GM18873 (cell line): ENCODE results near the gene STK38.

Experiments
- ATAC-seq: cut with Tn5 transposase; IDR thresholded peaks from one replicate; pipeline ENCODE4 v1.9.1; 2021; ENCODE audit warnings: mild to moderate bottlenecking, moderate library complexity, moderate number of reproducible peaks; ENCODE audit not compliant: unreplicated experiment, low FRiP score

The STK38 gene

GRCh38 chr6:36524871-36525270, 22.4 kb downstream of the STK38 start:
- ATAC-seq = no peak

DNA sequence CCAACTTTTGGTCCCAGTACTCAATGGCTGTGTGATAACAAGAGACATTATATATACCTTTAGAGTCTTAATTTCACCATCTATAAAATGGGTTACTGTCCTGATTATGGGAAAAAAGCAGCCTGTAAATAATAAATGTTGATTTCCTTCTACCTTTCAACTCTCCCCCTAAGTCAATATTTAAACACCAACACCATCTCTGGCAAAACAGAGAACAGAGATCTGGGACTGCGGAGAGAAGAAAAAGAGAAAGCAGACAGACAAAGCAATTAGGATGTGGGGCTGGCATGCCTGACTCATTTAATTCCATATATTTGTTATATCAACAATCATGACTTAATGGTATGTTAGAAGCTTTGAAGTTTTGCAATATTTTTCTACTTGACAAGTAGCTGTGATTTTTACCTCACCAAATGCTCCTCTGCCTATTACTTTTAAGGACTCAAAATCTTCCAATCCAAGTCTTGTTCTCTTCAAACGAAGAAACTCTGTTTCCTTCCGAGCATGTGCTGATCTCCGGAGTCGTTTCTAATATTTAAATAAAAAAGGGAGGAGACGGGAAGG, 23.3 kb downstream of the STK38 start:
- no peak for ATAC-seq

GRCh38 chr6:36523451-36523850, 23.8 kb downstream of the STK38 start:
- no peak for ATAC-seq

DNA sequence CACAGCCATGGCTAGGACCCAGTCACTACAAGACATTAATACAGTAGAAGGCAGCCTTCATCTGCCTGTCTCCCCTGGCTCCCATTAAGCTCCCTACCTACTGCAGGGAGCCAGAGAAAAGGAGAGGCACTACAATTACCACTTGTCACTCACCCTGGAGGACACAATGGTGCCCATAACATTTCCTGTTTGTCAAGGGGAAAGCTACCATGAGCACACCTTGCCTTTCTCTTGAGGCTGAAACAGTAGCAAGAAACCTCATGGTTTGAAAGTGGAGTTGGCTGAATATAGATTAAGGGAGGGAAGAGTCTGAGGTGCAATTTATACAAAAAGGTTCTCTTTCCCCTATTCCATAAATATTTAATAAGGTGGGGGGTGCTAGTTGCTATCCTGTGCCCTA, 27.9 kb downstream of the STK38 start:
- ATAC-seq = no peak

- no peak for ATAC-seq
Measured at GRCh38 chr6:36517408-36517807, 29.9 kb downstream of the STK38 start.

DNA sequence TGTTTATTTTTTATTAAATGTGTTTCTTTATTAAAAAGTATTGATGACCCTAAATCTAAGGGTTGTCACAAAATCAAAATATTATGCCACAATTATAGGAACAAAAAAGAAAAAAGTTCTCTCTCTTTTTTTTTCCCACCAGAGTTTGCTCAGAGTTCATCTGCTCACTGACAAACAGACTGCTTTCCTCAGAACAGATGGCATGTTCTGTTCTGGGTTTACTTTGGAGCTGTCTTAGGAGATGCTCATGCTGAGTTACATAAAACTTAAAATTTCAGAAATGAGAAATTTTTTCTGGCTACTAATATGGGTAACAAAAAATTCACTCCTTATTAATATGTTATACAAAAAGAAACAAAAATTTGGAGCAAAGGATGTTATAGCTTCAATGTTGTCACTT, 30.3 kb downstream of the STK38 start:
- no peak for ATAC-seq

DNA sequence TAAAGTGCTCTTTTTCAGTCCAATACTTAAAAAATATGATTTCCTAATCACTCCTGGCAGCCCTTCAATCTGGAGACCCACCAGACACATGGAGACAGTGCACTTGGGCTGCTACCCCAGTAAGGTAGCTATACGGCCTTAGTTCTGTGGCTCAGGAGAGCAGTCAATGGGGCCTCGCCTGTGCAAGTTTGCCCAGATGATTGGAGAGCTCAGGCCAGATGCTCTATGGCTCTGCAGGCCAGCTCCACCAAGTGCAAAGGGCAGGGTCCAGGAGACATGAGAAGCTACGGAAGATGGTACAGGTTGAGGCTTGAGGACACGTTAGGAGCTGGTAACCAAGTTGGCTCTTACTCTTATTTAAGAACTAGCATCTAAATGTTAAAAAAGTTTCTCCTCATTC, 30.7 kb downstream of the STK38 start:
- no peak for ATAC-seq

DNA sequence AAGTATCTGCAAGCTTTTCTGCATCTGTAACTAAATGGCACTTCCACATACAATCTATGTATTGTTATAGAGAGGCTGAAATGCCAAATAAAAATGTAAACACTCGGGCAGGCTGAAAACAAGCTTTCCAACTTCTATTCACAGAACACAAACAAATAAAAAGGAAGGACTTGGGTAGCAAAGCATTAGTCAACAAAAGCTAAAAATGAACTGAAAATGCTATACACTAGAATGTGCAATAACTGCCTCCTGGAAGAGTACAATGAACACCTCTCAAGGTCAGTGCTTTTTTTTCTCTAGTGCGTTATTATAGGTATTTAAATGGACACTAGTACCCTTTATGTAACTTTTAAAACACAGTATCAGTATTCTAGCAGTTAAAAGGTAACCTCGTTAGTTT, 31.4 kb downstream of the STK38 start:
- ATAC-seq = no peak

DNA sequence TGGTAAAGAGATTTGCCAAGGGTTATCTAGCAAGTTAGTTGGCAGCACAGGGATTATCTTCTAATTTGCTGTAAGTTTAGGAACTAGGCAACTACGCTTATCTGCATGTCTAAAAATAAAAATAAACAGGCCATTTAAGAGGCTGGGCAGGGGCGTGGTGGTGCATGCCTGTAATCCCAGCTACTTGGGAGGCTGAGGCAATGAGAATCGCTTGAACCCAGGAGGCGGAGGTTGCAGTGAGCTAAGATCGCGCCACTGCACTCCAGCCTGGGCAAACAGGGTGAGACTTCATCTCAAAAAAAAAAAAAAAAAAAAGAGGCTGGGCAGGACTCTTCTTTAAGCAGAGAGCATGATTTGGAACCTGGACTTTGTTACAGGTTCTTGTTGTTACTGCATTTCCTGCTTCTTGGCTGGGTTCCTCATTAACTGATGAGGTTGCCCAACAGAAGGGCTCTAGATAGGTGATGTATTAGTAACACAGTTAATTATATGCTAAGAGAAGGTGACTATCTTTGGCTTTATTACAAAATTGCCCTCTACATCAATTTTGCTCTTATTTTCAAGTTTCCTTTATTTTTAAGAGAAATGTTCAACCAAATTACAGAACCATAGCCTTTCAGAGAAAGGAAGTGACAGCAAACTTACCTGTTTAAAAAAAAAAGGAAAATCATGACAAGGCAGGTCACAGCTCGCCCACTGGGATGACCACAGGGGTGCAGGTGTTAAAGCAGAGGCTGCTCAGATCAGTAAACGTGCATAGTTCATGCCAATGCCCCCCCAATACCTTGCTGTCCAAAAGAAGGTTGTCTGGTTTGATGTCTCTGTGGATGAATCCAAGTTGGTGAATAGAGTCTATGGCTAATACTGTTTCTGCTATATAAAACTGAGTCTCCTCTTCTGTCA, 32.5 kb downstream of the STK38 start:
- no peak for ATAC-seq

DNA sequence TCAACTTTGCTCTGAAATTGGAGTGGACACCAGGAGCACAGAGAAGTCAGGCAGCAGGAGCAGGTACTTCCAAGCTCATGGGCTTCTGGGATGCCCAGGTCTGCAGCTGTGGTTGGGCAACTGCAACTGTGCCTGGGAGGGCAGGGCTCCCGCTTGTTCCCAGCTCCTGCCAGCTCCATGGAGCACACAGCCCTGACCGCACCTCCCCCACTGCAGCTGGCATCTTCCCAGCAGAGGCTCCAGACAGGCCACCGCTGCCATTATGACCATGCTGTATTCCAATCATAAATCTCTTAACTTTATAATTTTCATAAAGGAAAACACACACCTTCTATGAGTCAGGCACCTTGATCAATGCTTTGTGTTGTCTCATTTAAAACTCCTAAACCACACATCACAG, 36.9 kb downstream of the STK38 start:
- ATAC-seq = no peak

GRCh38 chr6:36508532-36508931, 38.7 kb downstream of the STK38 start:
- ATAC-seq = no peak

DNA sequence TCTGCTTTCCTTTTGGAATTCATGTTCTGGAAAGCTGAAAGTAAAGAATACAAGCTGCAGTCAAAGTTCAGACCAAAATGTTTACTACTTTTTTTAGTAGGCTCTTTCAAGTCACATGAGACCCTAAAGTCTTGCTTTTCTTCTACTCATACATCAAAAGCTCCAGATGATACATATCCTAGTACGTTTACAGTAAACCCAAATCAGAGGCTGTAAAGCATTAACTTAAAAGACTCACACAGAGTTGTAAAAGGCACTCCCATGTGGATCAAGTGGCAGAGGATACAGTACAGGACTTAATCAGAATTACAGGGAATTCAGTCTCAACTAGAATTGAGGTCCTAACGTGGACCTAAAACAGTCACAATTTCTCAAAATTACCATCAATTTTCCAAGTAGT, 40.7 kb downstream of the STK38 start:
- ATAC-seq = no peak

GRCh38 chr6:36505744-36506534, 41.3 kb downstream of the STK38 start:
- no peak for ATAC-seq

DNA sequence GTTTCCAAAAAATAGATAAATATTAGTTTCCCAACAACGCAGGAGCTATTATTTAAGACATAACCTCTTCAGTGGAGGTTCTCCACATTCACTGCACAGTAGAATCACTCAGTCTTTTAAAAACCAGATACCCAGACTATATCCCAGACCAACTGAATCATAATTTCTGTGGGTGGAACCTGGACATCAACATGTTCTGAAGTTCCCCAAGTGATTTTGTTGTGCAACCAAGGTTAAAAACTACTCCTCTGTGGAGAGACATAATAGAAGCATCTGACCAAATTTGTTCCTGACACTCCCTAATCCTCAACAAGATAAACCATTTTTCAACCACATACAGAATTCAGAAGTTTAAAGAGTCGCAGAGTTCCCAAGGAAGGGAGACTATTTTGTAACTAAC, 42.3 kb downstream of the STK38 start:
- no peak for ATAC-seq

- no peak for ATAC-seq
Measured at GRCh38 chr6:36504181-36504580, 43.1 kb downstream of the STK38 start.

- ATAC-seq = no peak
Measured at GRCh38 chr6:36501686-36502085, 45.6 kb downstream of the STK38 start.

DNA sequence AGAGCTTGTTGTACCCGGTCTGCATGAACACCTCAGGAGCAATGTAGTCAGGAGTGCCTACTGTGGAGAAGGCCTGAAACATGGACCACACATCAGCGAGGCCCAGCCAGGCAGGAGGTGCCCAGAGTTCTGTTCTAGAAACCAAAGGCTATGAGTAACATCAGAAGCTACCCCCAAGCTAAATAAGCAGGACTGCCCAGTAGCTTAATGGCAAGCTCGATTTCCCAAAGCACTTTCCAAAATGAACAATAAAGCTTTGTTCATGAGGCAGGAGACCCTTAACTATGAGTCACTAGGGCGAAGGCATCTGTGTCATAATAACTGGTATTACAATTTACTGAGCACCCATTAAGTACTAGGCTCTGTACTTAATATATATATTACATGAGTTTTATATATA, 47.4 kb downstream of the STK38 start:
- ATAC-seq = no peak

- no peak for ATAC-seq
Measured at GRCh38 chr6:36495086-36495485, 52.2 kb downstream of the STK38 start.

GRCh38 chr6:36493859-36494258, 53.4 kb downstream of the STK38 start:
- ATAC-seq = no peak

- ATAC-seq = no peak
Measured at GRCh38 chr6:36493319-36493718, 54.0 kb downstream of the STK38 start.

- ATAC-seq = no peak
Measured at GRCh38 chr6:36492621-36493020, 54.7 kb downstream of the STK38 start.
